Measurements from ENCODE around the gene RBMS2. TPM values are rescaled to one million over a fixed set of nuclear protein-coding genes. Genes with fewer than 3 reads are reported as not detected.

RBMS2 gene
- total and polyA plus RNA-seq, 9 of the 15 experiments (the other 6 are each of a cell fraction or from before 2014, with no cell fraction given) = 0.08 to 10.5 (median 0.31) TPM

- 0 out of 2 replicates have a peak, but pooled peaks have one; percentile 26 for TF ChIP-seq ZNF740 (CRISPR knock-in tag; IDR thresholded peaks at IDR 0.05)
- TF ChIP-seq ZNF740 (tag; IDR thresholded peaks at IDR 0.05) = peak in 1 of 2 experiments; percentile 57; a peak in 1 of 4 replicates
- 0 out of 4 replicates have a peak, but pooled peaks of 1 of the 2 experiments have one; percentile 6 for TF ChIP-seq KDM4B (IDR thresholded peaks at IDR 0.05; ENCODE audit: borderline replicate concordance in 2 of 2, low read depth in 1 of 2)
- TF ChIP-seq PML (IDR thresholded peaks at IDR 0.05; ENCODE audit: low read length) = 0 out of 2 replicates have a peak, but pooled peaks have one; percentile 8
- TF ChIP-seq THAP12 (CRISPR knock-in tag; IDR thresholded peaks at IDR 0.05) = no peak
- peak; percentile 42; the same call in 1 of the 2 replicates for TF ChIP-seq ZC3H4 (CRISPR knock-in tag; IDR thresholded peaks at IDR 0.05; ENCODE audit: borderline replicate concordance)
- no peak for TF ChIP-seq MGA (IDR thresholded peaks at IDR 0.05)
- TF ChIP-seq GATAD2B (IDR thresholded peaks at IDR 0.05; ENCODE audit: borderline replicate concordance) = peak; percentile 57; the same call in 1 of the 2 replicates
- TF ChIP-seq RAD21 (CRISPR knock-in tag; conservative IDR thresholded peaks at IDR 0.05 in 1 of 2, IDR thresholded peaks at IDR 0.05 in 1 of 2) = peak; percentile 43 to 64
- TF ChIP-seq HDGF (IDR thresholded peaks at IDR 0.05) = 0 out of 2 replicates have a peak, but pooled peaks have one; percentile 54
These were observed 113.5 kb downstream of the RBMS2 start (continued) for GRCh38 chr12:56634837-56635791.

All from K562 (cell line).